ENCODE results near the gene KRTAP12-4.
"Not testable (repeated sequence)": the region's sequence is repeated elsewhere in the genome, so short reads cannot be mapped to it uniquely, and the experiment has no call there.

The KRTAP12-4 gene

GRCh38 chr21:44694776-44695175 is 40.3 kb upstream of the KRTAP12-4 start:
- no peaks in the 10 kb centered on the region for H3K27me3 ChIP-seq (ENCODE audit: control insufficient read depth, insufficient read depth, low read length)
- H3K79me2 ChIP-seq, result no peaks in the 10 kb centered on the region
- H3K27ac ChIP-seq, result no peak overlapping the region
- TF ChIP-seq CTCF (IDR thresholded peaks at IDR 0.05), result no peak
- H3K4me2 ChIP-seq (ENCODE audit: low read length), result no peak overlapping the region
- no peak overlapping the region for H3K9ac ChIP-seq
- no peak overlapping the region for H2AFZ ChIP-seq
- no peak overlapping the region for H3K4me3 ChIP-seq (ENCODE audit: low read depth, low read length)
- no peaks in the 10 kb centered on the region for H3K4me1 ChIP-seq
- H3K36me3 ChIP-seq (ENCODE audit: control insufficient read depth, insufficient read depth, low read length), result no peaks in the 10 kb centered on the region
- no peaks in the 10 kb centered on the region for H3K9me3 ChIP-seq (ENCODE audit: control insufficient read depth, low read length)

GRCh38 chr21:44692798-44693512 is 38.5 kb upstream of the KRTAP12-4 start:
- Histone ChIP-seq H3K79me2 (no peaks in the 10 kb centered on the region), H3K4me1 (no peaks in the 10 kb centered on the region), H3K27ac (no peak overlapping the region), H2AFZ (no peak overlapping the region), H3K4me3 (ENCODE audit: low read depth, low read length) (no peak overlapping the region), H3K9me3 (ENCODE audit: control insufficient read depth, low read length) (no peaks in the 10 kb centered on the region), H3K4me2 (ENCODE audit: low read length) (no peak overlapping the region), H3K36me3 (ENCODE audit: control insufficient read depth, insufficient read depth, low read length) (no peaks in the 10 kb centered on the region), H3K27me3 (ENCODE audit: control insufficient read depth, insufficient read depth, low read length) (no peaks in the 10 kb centered on the region), H3K9ac (no peak overlapping the region)
- TF ChIP-seq CTCF (IDR thresholded peaks at IDR 0.05), result no peak

- H3K4me3 ChIP-seq (ENCODE audit: low read depth, low read length), result no peak overlapping the region
- no peak for TF ChIP-seq CTCF (IDR thresholded peaks at IDR 0.05)
- H3K79me2 ChIP-seq, result no peaks in the 10 kb centered on the region
- no peaks in the 10 kb centered on the region for H3K9me3 ChIP-seq (ENCODE audit: control insufficient read depth, low read length)
- H3K9ac ChIP-seq, result no peak overlapping the region
- no peaks in the 10 kb centered on the region for H3K27me3 ChIP-seq (ENCODE audit: control insufficient read depth, insufficient read depth, low read length)
- H3K4me2 ChIP-seq (ENCODE audit: low read length), result no peak overlapping the region
- H3K4me1 ChIP-seq, result no peaks in the 10 kb centered on the region
- H3K36me3 ChIP-seq (ENCODE audit: control insufficient read depth, insufficient read depth, low read length), result no peaks in the 10 kb centered on the region
- no peak overlapping the region for H3K27ac ChIP-seq
- H2AFZ ChIP-seq, result no peak overlapping the region
Observed at GRCh38 chr21:44691686-44692085, 37.2 kb upstream of the KRTAP12-4 start.

GRCh38 chr21:44689740-44690139 is 35.3 kb upstream of the KRTAP12-4 start:
- not testable (repeated sequence) for H3K9ac ChIP-seq; H3K4me3 ChIP-seq (ENCODE audit: low read depth, low read length); H3K79me2 ChIP-seq; H3K4me1 ChIP-seq; H2AFZ ChIP-seq; H3K27me3 ChIP-seq (ENCODE audit: control insufficient read depth, insufficient read depth, low read length); H3K4me2 ChIP-seq (ENCODE audit: low read length); H3K9me3 ChIP-seq (ENCODE audit: control insufficient read depth, low read length); H3K36me3 ChIP-seq (ENCODE audit: control insufficient read depth, insufficient read depth, low read length); H3K27ac ChIP-seq

GRCh38 chr21:44687671-44688070 is 33.2 kb upstream of the KRTAP12-4 start:
- Histone ChIP-seq H3K79me2 (no peaks in the 10 kb centered on the region), H3K4me2 (ENCODE audit: low read length) (no peak overlapping the region), H2AFZ (no peak overlapping the region), H3K9ac (no peak overlapping the region), H3K27me3 (ENCODE audit: control insufficient read depth, insufficient read depth, low read length) (no peaks in the 10 kb centered on the region), H3K27ac (no peak overlapping the region), H3K4me3 (ENCODE audit: low read depth, low read length) (no peak overlapping the region), H3K36me3 (ENCODE audit: control insufficient read depth, insufficient read depth, low read length) (no peaks in the 10 kb centered on the region), H3K4me1 (no peaks in the 10 kb centered on the region), H3K9me3 (ENCODE audit: control insufficient read depth, low read length) (no peaks in the 10 kb centered on the region)
- TF ChIP-seq CTCF (IDR thresholded peaks at IDR 0.05), result no peak

All from parathyroid adenoma (tissue), 2 donors.